SJSA1 (cell line): ENCODE results near the gene TRRAP. TPM values are rescaled to one million over a fixed set of nuclear protein-coding genes. Genes with fewer than 3 reads are reported as not detected.

ENCODE experiments used
- DNase-seq, 2 experiments: peaks; one replicate each; pipeline ENCODE4 v3.0.0-alpha.2; 2015 to 2020; ENCODE audit warnings: low spot score in 2 of 2, low read depth in 1 of 2
- H3K27ac ChIP-seq: fragments of 250-450 bp; sonication (Bioruptor Pico); 2 replicates; pipeline ENCODE4 v1.5.1; 2020; ENCODE audit warnings: mild to moderate bottlenecking, moderate library complexity
- H3K27me3 ChIP-seq: fragments of 250-450 bp; sonication (Bioruptor Pico); replicated peaks from 2 replicates; pipeline ENCODE4 v1.5.1; 2020; ENCODE audit warnings: mild to moderate bottlenecking, moderate library complexity
- H3K36me3 ChIP-seq: fragments of 250-450 bp; sonication (Bioruptor Pico); 2 replicates; pipeline ENCODE4 v1.5.1; 2020; ENCODE audit warnings: mild to moderate bottlenecking
- H3K4me1 ChIP-seq: fragments of 250-450 bp; sonication (Bioruptor Pico); replicated peaks from 2 replicates; pipeline ENCODE4 v1.6.1; 2021; ENCODE audit warnings: mild to moderate bottlenecking
- H3K4me3 ChIP-seq: fragments of 250-450 bp; sonication (Bioruptor Pico); 2 replicates; pipeline ENCODE4 v1.5.1; 2020; ENCODE audit warnings: mild to moderate bottlenecking
- H3K9me3 ChIP-seq: fragments of 250-450 bp; sonication (Bioruptor Pico); replicated peaks from 2 replicates; pipeline ENCODE4 v1.5.1; 2020; ENCODE audit warnings: mild to moderate bottlenecking
- total RNA-seq: library from RNA; depleted of rRNA; stranded (reverse); fragments of >200 nt; shearing (Covaris generic); gene quantifications from 2 replicates; pipeline ENCODE4 v1.2.3, GENCODE V29; 2014

The TRRAP gene
- total RNA-seq, 1 experiment from 2014 or later = 12.7 TPM

DNA sequence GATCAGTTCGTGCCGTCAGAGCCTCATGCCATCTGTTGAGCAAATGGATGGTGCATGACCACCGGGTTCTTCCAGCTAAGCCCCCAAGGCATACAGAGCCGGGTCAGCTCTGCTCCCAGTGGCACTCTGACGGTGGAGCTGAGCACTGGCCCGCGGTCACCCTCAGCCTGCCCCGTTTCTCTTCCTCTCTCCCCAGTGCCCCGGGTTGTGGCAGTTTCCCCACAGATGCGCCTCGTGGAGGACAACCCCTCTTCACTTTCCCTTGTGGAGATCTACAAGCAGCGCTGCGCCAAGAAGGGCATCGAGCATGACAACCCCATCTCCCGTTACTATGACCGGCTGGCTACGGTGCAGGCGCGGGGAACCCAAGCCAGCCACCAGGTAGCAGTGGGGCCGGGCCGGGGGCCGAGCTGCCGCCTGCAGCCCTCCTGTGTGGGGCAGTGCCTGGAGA lies 129.9 kb downstream of the TRRAP start:
- H3K4me1 ChIP-seq = 0 out of 2 replicates have a peak, but pooled peaks cover 3% of the 10 kb centered on the region
- peaks cover 94% of the 10 kb centered on the region for H3K36me3 ChIP-seq
- DNase-seq = no peak
- no peak overlapping the region for H3K27ac ChIP-seq
- H3K9me3 ChIP-seq = no peaks in the 10 kb centered on the region
- no peak overlapping the region for H3K4me3 ChIP-seq
- no peaks in the 10 kb centered on the region for H3K27me3 ChIP-seq

DNA sequence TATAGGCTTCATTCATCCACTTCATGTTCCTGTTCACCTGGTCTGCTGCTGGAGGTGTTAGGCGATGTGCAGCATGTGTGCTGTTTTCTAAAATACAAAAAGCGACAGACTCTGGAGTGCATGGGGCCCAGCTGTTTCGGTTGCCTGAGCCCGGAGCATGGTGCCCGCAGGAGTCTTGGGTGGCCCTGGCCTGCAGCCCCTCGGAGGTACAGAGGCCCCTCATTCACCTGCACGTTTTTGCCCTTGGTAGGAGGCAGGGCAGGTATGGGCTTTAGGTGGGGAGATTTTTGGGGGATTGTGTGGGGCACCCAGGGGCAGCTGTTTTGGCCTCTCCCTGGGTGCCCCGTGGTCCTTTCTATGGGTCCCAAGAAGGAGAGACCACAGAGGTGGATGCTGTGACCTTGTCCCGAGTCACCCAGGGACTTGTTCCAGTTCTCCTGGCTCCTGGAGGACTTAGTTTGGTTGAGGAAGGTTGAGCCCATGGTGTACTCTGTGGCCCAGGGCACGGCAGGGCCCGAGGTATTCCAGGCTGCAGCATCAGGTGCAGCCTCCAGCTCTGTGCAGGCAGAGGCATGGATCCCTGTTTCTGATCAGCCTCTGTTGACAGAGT lies 130.7 kb downstream of the TRRAP start:
- Histone ChIP-seq H3K4me3 (no peak overlapping the region), H3K36me3 (peaks cover 94% of the 10 kb centered on the region)

DNA sequence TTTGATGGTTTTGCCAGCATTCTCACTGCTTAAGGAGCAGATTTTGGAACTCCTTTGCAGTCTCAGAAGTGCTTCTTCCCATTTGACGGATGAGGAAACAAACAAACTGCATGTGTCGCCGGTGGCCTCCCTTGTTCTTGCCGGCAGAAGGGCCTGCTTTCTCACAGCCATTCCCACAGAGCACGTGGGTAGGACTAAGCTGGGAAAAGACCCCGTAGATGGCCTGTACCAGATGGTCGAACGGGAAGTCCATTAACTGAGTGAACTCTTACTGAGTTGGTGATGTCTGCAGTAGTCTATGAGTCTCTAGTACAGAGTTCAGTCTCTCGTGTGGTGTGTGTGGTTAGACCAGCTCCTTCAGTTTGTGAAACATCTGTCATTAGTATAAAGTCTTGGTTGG lies 131.9 kb downstream of the TRRAP start:
- Histone ChIP-seq H3K36me3 (peaks cover 94% of the 10 kb centered on the region), H3K9me3 (peaks cover under 1% of the 10 kb centered on the region; the same call in 1 of the 2 replicates), H3K27me3 (no peaks in the 10 kb centered on the region), H3K4me3 (no peak overlapping the region), H3K4me1 (0 out of 2 replicates have a peak, but pooled peaks cover 3% of the 10 kb centered on the region), H3K27ac (no peak overlapping the region)
- DNase-seq = no peak

More for the DNA sequence above, 130.7 kb downstream of the TRRAP start:
- H3K4me1 ChIP-seq = 0 out of 2 replicates have a peak, but pooled peaks cover 3% of the 10 kb centered on the region
- no peaks in the 10 kb centered on the region for H3K9me3 ChIP-seq
- no peak overlapping the region for H3K27ac ChIP-seq
- no peak for DNase-seq
- no peaks in the 10 kb centered on the region for H3K27me3 ChIP-seq

DNA sequence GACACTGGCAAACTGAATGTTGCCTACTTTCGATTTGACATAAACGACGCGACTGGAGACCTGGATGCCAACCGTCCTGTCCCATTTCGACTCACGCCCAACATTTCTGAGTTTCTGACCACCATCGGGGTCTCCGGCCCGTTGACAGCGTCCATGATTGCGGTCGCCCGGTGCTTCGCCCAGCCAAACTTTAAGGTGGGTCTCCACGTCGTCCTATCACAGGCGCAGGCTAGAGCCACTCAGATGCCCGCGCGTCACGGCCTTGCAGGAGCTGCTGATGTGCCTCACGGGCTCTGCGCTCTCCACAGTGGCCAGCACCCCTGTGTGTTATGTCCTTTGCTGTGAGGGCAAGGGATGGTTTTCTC lies 133.0 kb downstream of the TRRAP start:
- H3K27me3 ChIP-seq = no peaks in the 10 kb centered on the region
- H3K36me3 ChIP-seq = peaks cover 93% of the 10 kb centered on the region
- no peak overlapping the region for H3K4me3 ChIP-seq
- 0 out of 2 replicates have a peak, but pooled peaks cover 3% of the 10 kb centered on the region for H3K4me1 ChIP-seq
- H3K9me3 ChIP-seq = peaks cover 4% of the 10 kb centered on the region; the same call in 1 of the 2 replicates
- no peak for DNase-seq
- H3K27ac ChIP-seq = no peak overlapping the region

DNA sequence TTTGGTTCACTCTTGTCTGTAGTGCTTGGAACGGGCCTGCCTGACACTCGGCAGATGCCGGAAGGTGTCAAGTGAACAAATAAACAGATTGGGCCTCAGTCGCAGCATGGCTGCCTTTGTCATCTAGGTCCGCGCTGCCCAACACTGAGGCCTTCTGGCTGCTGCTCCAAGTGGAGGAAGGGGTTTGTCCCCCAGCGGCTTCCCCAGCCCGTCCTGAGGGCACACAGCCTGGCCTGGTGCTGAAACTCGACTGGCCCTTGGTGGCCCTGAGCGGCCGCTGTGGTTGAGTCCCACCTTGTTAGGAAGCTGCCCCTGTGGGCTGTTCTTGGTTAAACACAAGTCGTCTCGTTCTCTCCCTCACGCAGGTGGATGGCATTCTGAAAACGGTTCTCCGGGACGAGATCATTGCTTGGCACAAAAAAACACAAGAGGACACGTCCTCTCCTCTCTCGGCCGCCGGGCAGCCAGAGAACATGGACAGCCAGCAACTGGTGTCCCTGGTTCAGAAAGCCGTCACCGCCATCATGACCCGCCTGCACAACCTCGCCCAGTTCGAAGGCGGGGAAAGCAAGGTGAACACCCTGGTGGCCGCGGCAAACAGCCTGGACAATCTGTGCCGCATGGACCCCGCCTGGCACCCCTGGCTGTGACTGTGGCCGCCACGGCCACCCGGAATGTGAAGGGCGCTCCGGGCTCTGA lies 133.5 kb downstream of the TRRAP start:
- no peak for DNase-seq
- Histone ChIP-seq H3K27me3 (no peaks in the 10 kb centered on the region), H3K9me3 (peaks cover 4% of the 10 kb centered on the region; the same call in 1 of the 2 replicates), H3K4me1 (0 out of 2 replicates have a peak, but pooled peaks cover 3% of the 10 kb centered on the region), H3K4me3 (no peak overlapping the region), H3K36me3 (peaks cover 87% of the 10 kb centered on the region), H3K27ac (no peak overlapping the region)

DNA sequence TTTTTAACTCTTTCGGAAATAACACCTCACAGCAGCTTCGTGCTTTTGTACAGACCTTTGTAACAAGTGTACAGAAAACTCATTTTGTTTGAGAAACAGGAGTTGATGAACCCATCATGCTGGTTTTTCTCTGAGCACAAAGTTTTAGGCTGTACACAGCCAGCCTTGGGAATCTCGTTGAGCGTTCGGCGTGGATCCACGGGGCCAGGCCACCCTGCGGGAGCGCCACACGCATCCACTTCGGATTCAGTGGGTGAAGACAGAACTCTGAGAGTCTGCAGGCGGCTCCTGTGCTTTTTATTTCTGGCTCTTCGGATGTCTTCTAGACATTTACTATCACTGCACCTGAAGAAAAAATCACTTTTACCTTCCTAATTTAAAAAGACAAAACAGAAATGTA lies 134.4 kb downstream of the TRRAP start:
- H3K36me3 ChIP-seq = peaks cover 83% of the 10 kb centered on the region
- 0 out of 2 replicates have a peak, but pooled peaks cover 3% of the 10 kb centered on the region for H3K4me1 ChIP-seq
- peaks cover 4% of the 10 kb centered on the region; the same call in 1 of the 2 replicates for H3K9me3 ChIP-seq
- H3K27me3 ChIP-seq = no peaks in the 10 kb centered on the region
- no peak for DNase-seq
- H3K27ac ChIP-seq = no peak overlapping the region
- no peak overlapping the region for H3K4me3 ChIP-seq

DNA sequence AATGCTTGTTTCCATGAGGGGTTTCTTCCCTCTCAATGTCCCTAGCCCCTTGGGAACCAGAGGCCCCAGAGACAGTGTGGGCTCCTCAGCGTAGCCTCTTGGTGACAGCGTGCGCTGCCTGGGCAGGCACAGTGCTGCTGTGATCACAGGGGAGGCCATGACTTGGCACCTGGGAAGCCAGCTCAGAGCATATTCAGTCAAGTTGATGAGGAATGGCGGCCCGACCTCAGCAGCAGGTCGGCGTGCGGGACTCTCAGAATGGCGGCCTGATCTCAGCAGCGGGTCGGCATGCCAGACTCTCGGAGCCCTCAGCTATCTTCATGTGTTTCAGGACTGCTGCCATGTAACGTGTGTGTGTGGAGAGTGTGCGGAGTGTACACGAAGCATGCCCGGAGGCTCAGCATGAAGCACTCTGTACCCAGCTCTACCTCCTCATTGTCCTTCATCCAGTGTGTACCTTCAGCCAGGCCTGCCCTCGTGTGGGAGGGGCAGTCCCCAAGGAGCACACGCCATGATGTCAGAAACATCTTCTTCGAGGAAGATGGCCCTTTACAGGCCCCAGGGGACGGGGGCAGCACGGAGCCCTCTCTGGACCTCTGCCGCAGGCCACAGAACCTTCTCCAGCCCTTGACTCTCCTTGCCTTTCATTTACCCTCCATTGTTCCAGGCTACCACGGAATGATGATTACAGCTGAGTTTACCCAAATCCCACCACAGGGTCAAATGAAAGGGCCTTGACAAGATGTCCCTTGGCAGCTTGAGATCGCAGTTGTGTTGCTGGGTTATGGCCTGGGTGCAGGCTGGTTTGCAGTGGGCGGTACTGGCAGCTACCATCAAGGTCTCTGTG lies 135.2 kb downstream of the TRRAP start:
- Histone ChIP-seq H3K4me1 (0 out of 2 replicates have a peak, but pooled peaks cover 3% of the 10 kb centered on the region), H3K27ac (no peak overlapping the region), H3K27me3 (no peaks in the 10 kb centered on the region), H3K36me3 (peaks cover 78% of the 10 kb centered on the region), H3K9me3 (peaks cover 4% of the 10 kb centered on the region; the same call in 1 of the 2 replicates), H3K4me3 (no peak overlapping the region)
- DNase-seq = no peak

DNA sequence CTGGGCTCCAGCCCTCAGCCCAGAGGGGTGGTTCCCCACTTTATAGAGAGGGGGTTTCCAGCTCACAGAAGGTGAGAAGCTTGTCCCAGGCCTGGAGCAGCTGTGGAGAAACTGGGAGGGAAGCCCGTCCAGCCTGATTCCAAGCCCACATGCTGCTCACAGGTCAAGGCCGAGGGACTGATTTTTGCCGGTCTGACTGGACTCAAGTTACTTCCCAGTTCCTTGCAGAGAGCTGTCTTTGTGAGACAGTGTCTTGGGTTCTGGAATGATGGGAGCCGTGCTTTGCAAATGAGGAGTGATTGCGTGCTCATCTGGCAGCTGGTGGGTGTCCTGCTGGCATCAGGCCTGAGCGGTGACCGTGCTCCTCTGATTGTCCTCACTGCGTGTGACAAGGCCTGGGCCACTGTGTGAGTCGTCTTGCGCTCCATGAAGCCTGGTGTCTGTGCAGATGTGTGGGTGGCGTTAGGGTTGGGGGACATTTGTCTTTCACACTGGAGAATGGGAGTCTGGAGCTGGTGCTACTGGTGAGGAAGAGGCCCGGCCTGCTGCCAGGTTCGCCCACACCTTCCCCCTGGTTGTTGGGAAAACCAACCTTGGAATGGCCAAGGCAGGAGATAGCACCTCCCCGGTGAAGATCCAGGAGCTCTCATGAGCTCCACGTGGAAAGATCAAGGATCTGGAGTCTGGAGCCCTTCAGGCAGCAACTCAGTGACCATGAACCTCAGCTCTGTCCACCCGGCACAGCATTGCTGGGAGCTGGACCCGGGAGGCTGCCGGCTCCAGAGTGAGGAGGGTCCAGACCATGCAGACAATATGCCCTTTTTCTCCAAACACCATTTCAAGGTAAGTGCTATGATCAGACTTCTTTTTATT lies 136.0 kb downstream of the TRRAP start:
- Histone ChIP-seq H3K9me3 (peaks cover 4% of the 10 kb centered on the region; the same call in 1 of the 2 replicates), H3K4me3 (no peak overlapping the region), H3K27me3 (no peaks in the 10 kb centered on the region), H3K27ac (no peak overlapping the region), H3K36me3 (peaks cover 77% of the 10 kb centered on the region), H3K4me1 (0 out of 2 replicates have a peak, but pooled peaks cover 1% of the 10 kb centered on the region)
- DNase-seq = no peak

DNA sequence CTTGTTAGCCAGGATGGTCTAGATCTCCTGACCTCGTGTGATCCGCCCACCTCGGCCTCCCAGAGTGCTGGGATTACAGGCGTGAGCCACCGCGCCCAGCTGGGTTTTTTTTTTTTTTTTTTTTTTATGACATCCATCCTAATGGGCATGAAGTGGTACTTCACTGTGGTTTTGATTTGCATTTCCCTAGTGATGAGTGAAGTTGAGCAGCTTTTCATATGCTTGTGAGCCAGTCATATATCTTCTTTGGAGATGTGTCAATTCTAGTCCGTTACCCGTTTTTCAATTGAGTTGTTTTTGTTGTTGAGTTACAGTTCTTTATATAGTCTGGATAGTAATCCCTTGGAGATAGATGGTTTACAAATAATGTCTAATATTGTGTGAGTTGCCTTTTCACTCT lies 137.9 kb downstream of the TRRAP start:
- H3K36me3 ChIP-seq = peaks cover 72% of the 10 kb centered on the region
- H3K4me1 ChIP-seq = no peaks in the 10 kb centered on the region
- no peak overlapping the region for H3K27ac ChIP-seq
- peaks cover 4% of the 10 kb centered on the region; the same call in 1 of the 2 replicates for H3K9me3 ChIP-seq
- no peak for DNase-seq
- no peak overlapping the region for H3K4me3 ChIP-seq
- no peaks in the 10 kb centered on the region for H3K27me3 ChIP-seq

DNA sequence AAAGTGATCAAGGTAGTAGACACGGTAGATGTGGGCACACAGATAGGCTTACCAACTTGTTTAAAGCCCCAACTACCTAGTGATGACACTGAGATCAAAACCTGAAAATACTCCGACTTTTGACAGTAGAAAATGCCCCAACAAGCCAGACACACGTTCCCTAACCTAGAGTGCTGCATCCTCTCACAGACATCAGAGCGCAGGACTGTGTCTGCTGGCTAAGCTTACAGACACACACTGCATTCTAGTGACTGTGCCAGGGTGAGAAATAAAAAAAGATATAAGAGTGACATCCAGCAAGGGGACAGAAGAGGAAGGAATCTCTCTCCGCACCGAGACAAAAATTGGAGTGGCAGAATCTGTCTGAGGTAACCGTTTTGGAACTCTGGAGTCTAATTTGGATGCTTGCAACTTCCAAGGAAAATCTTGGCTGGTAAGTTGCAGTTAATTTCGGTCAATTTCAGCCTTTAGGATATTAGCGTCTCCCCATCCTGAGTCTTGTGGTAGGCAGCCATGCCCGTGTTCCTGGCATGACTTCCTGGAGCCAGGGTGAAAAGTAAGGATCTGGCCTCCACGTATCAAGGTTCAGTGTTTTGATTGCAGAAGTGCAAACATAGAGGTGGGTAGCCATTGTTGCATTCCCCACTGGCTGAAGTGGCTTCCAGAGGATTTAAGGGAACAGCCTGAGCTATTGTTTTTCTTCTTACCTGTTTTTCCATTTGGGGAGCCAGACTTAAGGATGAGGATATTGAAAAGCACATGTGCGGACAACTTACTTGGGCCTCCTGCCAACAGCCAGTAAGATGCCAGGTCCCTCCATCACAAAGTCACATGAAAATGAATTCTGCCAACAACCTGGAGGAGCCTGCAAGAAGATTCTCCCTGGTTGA lies 141.4 kb downstream of the TRRAP start:
- H3K36me3 ChIP-seq = peaks cover 36% of the 10 kb centered on the region
- no peak overlapping the region for H3K4me3 ChIP-seq
- no peaks in the 10 kb centered on the region for H3K27me3 ChIP-seq
- peaks cover 4% of the 10 kb centered on the region; the same call in 1 of the 2 replicates for H3K9me3 ChIP-seq
- H3K4me1 ChIP-seq = no peaks in the 10 kb centered on the region
- no peak overlapping the region for H3K27ac ChIP-seq
- no peak for DNase-seq

DNA sequence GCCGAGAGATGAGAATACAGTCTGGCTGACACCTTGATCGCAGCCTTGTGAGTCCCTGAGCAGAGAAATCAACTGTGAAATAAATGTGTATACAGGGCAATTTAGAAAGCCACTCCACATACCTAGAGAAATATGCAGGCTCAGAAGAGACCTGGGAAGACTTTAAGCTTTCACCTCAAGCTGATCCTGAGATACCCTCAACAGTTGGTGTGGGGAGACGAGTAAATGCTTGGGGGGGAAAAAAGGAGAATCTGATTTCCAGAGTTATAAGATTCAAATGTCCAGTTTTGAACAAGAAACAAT lies 142.0 kb downstream of the TRRAP start:
- Histone ChIP-seq H3K9me3 (peaks cover 3% of the 10 kb centered on the region; the same call in 1 of the 2 replicates), H3K4me3 (no peak overlapping the region), H3K27ac (no peak overlapping the region), H3K36me3 (peaks cover 30% of the 10 kb centered on the region), H3K4me1 (no peaks in the 10 kb centered on the region), H3K27me3 (no peaks in the 10 kb centered on the region)
- DNase-seq = no peak

DNA sequence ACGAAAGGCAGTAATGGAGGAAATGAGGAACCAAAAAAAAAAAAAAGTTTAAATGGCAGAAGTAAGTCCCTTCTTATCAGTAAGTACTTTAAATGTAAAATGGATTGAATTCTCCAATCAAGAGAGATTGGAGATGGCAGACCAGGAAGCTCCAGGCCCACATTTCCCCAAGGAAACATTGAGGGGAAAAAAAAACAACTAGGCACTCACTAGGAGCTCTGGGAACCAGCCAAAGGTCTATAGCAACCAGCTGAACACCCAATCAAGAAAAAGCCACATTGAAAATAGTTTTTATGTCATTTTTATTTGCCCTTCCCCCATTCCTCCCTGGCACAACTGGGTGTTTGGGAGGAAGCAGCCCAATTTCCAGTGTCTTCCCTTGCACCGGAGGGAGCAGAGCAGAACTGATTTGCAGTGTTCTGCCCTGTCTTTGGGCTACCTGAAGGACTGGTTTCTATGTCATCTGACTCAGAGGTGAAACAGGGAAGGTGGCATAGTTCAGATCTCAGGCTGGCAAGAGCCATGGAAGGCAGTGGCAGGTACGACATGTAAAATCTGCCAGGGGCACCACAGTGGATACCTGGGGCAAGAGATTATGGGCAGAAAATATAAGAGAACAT lies 143.7 kb downstream of the TRRAP start:
- H3K27ac ChIP-seq = no peak overlapping the region
- no peak overlapping the region for H3K4me3 ChIP-seq
- no peaks in the 10 kb centered on the region for H3K4me1 ChIP-seq
- H3K9me3 ChIP-seq = no peaks in the 10 kb centered on the region
- H3K27me3 ChIP-seq = no peaks in the 10 kb centered on the region
- no peak for DNase-seq
- H3K36me3 ChIP-seq = peaks cover 27% of the 10 kb centered on the region
